ENCODE measurements around the gene SIK3.

Gene SIK3

DNA sequence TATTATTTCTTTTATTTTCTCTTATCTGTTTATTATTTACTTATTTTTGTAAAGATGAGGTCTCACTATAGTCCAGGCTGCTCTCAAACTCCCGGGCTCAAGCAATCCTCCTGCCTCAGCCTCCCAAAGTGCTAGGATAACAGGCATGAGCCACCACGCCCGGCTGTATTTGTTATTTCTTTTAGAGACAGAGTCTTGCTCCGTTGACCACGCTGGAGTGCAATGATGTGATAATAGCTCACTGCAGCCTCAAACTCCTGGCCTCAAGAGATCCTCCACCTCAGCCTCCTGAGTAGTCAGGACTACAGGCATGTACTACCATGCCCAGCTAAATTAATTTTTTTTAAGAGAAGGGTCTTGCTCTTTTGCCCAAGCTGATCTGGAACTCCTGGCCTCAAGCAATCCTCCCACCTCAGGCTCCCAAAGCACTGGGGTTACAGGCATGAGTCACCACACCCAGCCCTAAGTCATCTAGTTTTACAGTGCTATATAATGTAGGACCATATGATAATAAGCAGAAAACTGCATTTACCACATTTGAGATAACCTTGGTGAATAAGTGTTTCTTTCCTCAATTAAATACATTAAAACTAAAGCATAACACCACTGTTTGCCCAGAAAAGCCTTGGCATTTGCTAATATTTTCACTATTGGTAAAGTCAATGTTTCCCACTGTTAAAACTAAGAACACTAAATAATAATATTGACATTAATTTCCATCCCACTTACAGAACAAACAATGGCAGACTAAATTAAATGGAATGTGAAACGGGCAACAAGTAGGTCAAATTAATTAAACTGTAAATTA lies 127.5 kb downstream of the SIK3 start:
- Histone ChIP-seq H3K27me3 (no peaks in the 10 kb centered on the region), H3K4me3 (ENCODE audit: low read depth, low read length) (no peak overlapping the region), H3K36me3 (no peaks in the 10 kb centered on the region), H3K4me1 (no peaks in the 10 kb centered on the region), H3K9me3 (no peaks in the 10 kb centered on the region)
- TF ChIP-seq, protein P1, sequence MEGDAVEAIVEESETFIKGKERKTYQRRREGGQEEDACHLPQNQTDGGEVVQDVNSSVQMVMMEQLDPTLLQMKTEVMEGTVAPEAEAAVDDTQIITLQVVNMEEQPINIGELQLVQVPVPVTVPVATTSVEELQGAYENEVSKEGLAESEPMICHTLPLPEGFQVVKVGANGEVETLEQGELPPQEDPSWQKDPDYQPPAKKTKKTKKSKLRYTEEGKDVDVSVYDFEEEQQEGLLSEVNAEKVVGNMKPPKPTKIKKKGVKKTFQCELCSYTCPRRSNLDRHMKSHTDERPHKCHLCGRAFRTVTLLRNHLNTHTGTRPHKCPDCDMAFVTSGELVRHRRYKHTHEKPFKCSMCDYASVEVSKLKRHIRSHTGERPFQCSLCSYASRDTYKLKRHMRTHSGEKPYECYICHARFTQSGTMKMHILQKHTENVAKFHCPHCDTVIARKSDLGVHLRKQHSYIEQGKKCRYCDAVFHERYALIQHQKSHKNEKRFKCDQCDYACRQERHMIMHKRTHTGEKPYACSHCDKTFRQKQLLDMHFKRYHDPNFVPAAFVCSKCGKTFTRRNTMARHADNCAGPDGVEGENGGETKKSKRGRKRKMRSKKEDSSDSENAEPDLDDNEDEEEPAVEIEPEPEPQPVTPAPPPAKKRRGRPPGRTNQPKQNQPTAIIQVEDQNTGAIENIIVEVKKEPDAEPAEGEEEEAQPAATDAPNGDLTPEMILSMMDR (IDR thresholded peaks at IDR 0.05; ENCODE audit: low read depth, low read length): no peak
- DNase-seq: no peak

DNA sequence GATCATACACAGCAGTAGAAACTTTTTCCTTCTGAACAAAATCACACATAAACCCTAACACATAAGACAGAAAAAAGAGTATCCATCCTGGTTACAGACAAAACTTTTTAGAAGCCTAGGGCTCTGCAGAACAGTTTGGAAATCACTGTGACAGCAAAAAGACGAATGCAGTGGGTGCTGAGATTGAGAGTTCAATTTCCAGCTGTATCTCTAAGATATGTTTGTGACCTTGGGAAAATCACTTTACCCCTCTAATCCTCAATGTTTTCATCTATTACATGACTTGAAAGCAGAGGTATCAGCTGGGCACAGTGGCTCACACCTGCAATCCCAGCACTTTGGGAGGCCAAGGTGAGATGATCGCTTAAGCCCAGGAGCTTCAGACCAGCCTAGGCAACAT lies 128.5 kb downstream of the SIK3 start:
- H3K27me3 ChIP-seq: no peaks in the 10 kb centered on the region
- H3K36me3 ChIP-seq: no peaks in the 10 kb centered on the region
- no peaks in the 10 kb centered on the region for H3K9me3 ChIP-seq
- H3K4me3 ChIP-seq (ENCODE audit: low read depth, low read length): no peak overlapping the region
- DNase-seq: no peak
- TF ChIP-seq, protein P1 (IDR thresholded peaks at IDR 0.05; ENCODE audit: low read depth, low read length): no peak
- H3K4me1 ChIP-seq: no peaks in the 10 kb centered on the region

DNA sequence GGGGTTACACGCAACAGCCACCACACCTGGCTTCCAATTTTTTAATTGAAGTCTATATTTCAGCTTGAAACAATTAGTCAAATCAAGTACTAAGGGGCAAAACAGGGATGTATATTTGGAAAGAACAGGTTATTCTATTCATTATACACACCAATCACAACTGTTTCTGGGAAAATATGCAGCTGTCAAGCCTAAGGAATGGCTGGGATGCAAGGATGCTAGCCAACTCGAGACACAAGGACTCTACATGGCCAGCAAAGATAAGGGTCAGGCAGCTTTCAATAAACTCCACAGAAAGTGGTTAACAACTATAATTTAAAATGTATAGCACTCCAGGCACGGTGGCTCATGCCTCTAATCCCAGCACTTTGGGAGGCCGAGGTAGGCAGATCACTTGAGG lies 134.0 kb downstream of the SIK3 start:
- DNase-seq: no peak
- H3K9me3 ChIP-seq: no peaks in the 10 kb centered on the region
- H3K36me3 ChIP-seq: no peaks in the 10 kb centered on the region
- H3K27me3 ChIP-seq: no peaks in the 10 kb centered on the region
- TF ChIP-seq, protein P1 (IDR thresholded peaks at IDR 0.05; ENCODE audit: low read depth, low read length): no peak
- H3K4me3 ChIP-seq (ENCODE audit: low read depth, low read length): no peak overlapping the region
- no peaks in the 10 kb centered on the region; the same call in 1 of the 2 replicates for H3K4me1 ChIP-seq

DNA sequence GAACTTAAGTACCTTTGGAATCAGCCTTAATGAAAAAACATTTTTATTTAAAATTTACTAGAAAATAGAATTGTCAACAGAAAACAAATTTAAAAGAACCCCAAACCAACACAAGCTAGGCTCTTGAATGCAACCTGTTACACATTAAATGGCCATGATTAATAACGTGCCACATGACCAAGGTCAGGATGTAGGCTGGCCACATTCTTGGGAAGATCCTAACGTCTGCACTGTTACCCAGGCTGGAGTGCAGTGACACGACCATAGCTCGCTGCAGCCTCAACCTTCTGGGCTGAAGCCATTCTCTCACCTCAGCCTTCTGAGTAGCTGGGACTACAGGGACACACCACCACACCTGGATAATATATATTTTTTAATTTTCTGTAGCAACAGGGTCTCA lies 134.4 kb downstream of the SIK3 start:
- H3K4me1 ChIP-seq: no peaks in the 10 kb centered on the region; the same call in 1 of the 2 replicates
- H3K27me3 ChIP-seq: no peaks in the 10 kb centered on the region
- TF ChIP-seq, protein P1 (IDR thresholded peaks at IDR 0.05; ENCODE audit: low read depth, low read length): no peak
- H3K4me3 ChIP-seq (ENCODE audit: low read depth, low read length): no peak overlapping the region
- DNase-seq: no peak
- no peaks in the 10 kb centered on the region for H3K9me3 ChIP-seq
- H3K36me3 ChIP-seq: no peaks in the 10 kb centered on the region

DNA sequence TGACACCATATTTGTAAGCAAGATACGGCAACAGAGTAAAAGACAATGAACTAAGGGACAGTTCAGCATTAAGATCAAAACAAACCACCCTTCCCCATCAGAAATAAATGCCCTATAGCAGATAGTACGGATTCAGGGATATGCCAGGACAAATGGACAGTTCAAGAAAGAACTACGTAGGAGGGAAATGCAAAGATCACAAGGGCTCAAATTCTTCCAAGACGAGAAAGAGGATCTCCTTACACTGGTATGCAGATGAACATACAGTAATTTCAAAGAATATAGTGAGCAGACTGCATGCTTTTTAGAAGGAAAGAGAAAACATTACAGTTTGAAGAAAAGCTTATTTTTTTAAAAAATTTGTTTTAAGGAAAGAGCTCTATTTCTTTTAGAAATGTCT lies 136.1 kb downstream of the SIK3 start:
- TF ChIP-seq, protein P1 (IDR thresholded peaks at IDR 0.05; ENCODE audit: low read depth, low read length): no peak
- H3K9me3 ChIP-seq: no peaks in the 10 kb centered on the region
- H3K4me3 ChIP-seq (ENCODE audit: low read depth, low read length): no peak overlapping the region
- H3K36me3 ChIP-seq: no peaks in the 10 kb centered on the region
- no peaks in the 10 kb centered on the region; the same call in 1 of the 2 replicates for H3K4me1 ChIP-seq
- no peak for DNase-seq
- no peaks in the 10 kb centered on the region for H3K27me3 ChIP-seq

DNA sequence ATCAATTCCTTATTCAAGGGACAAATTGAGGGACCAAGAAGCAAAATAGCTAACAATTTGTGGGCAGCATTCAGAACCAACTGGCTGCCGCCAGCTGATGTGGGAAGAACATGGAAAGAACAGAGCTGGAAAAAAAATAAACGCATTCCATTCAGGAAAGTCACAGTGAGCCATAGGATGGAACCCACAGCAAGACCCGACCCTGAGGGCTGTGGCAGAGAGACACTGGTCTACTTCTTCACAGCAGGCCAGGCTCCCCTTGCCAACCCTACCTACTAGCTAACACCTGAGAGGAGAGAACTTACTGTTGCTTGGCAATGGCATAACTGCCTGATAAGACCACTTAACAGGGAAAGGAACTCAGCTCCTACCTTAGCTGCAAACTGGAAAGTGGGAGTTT lies 137.3 kb downstream of the SIK3 start:
- Histone ChIP-seq H3K9me3 (no peaks in the 10 kb centered on the region), H3K4me1 (peaks cover under 1% of the 10 kb centered on the region), H3K36me3 (no peaks in the 10 kb centered on the region), H3K4me3 (ENCODE audit: low read depth, low read length) (no peak overlapping the region), H3K27me3 (no peaks in the 10 kb centered on the region)
- no peak for DNase-seq
- TF ChIP-seq, protein P1 (IDR thresholded peaks at IDR 0.05; ENCODE audit: low read depth, low read length): no peak
